ENCODE measurements around the gene PPM1N.

Gene PPM1N

GRCh38 chr19:45471111-45471930 is 26.9 kb upstream of the PPM1N start:
- no peak for DNase-seq (ENCODE audit: low spot score)

GRCh38 chr19:45471931-45472562 is 26.2 kb upstream of the PPM1N start:
- DNase-seq (ENCODE audit: low spot score), result no peak

- DNase-seq (ENCODE audit: low spot score), result no peak
Measured at GRCh38 chr19:45472563-45473366, 25.5 kb upstream of the PPM1N start.

- DNase-seq (ENCODE audit: low spot score), result no peak
Measured at GRCh38 chr19:45473367-45473681, 24.9 kb upstream of the PPM1N start.

- DNase-seq (ENCODE audit: low spot score), result no peak
Measured at GRCh38 chr19:45473682-45474605, 24.3 kb upstream of the PPM1N start.

- no peak for DNase-seq (ENCODE audit: low spot score)
Measured at GRCh38 chr19:45474606-45475521, 23.4 kb upstream of the PPM1N start.

GRCh38 chr19:45475537-45476291 is 22.5 kb upstream of the PPM1N start:
- DNase-seq (ENCODE audit: low spot score), result no peak

GRCh38 chr19:45476304-45476703 is 21.9 kb upstream of the PPM1N start:
- DNase-seq (ENCODE audit: low spot score), result no peak

GRCh38 chr19:45477186-45477585 is 21.1 kb upstream of the PPM1N start:
- DNase-seq (ENCODE audit: low spot score), result no peak

- no peak for DNase-seq (ENCODE audit: low spot score)
Measured at GRCh38 chr19:45477713-45478453, 20.4 kb upstream of the PPM1N start.

GRCh38 chr19:45478454-45479238 is 19.6 kb upstream of the PPM1N start:
- peak; percentile 93 for DNase-seq (ENCODE audit: low spot score)

GRCh38 chr19:45483033-45483432 is 15.2 kb upstream of the PPM1N start:
- no peak for DNase-seq (ENCODE audit: low spot score)

GRCh38 chr19:45484273-45484945 is 13.8 kb upstream of the PPM1N start:
- DNase-seq (ENCODE audit: low spot score), result no peak

- peak; percentile 91 for DNase-seq (ENCODE audit: low spot score)
Measured at GRCh38 chr19:45485305-45486077, 12.8 kb upstream of the PPM1N start.

- DNase-seq (ENCODE audit: low spot score), result no peak
Measured at GRCh38 chr19:45488708-45489107, 9.5 kb upstream of the PPM1N start.

- no peak for DNase-seq (ENCODE audit: low spot score)
Measured at GRCh38 chr19:45489216-45489855, 8.9 kb upstream of the PPM1N start.
